LoVo (cell line): Measurements from ENCODE around the gene FAM210A.

Source experiments
- DNase-seq: peaks from one replicate; pipeline ENCODE4 v3.0.0-alpha.2; 2016; ENCODE audit warnings: low spot score

FAM210A gene

DNA sequence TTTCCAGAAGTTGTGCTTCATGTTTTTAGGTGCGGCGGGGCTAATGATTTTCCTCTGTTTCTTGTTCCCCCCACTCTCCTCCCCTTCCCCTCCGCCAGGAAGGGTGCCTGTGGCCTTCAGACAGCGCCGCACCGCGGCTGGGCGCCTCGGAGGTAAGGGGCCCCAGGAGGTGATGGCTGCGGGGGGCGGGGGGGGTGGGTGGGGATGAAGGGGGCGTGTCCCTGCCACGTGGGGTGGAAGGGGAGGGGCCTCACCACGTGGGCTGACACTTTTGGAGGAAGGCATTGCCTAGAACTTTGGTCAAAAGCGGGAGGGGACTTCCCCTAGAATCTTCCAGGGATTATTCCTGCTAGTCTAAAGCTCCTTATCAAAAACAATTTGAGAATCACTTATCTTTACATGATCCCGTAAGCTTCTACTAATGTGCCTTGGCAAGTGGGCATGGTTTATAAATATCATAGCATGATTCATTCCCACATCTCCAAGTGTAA is 83.1 kb downstream of the FAM210A start:
- DNase-seq: no peak

DNA sequence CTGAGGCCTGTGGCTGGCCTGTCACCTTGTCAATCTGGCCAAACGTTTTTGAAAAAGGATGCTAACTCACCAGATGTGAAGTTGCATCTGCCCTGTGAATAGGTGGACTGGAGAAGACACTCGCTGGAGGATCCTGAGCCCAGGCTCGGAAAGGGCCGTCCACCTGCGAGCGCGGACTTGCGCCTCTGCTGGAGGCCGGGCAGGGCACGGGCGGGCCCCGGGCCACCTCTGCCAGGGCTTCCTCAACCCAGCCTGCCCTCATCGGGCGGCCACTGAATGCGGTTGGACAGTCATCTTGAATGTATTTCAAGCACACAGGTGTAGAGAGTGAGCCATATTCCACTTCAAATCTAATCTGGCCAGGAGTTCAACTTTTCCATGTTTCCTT is 83.9 kb downstream of the FAM210A start:
- DNase-seq: no peak

DNA sequence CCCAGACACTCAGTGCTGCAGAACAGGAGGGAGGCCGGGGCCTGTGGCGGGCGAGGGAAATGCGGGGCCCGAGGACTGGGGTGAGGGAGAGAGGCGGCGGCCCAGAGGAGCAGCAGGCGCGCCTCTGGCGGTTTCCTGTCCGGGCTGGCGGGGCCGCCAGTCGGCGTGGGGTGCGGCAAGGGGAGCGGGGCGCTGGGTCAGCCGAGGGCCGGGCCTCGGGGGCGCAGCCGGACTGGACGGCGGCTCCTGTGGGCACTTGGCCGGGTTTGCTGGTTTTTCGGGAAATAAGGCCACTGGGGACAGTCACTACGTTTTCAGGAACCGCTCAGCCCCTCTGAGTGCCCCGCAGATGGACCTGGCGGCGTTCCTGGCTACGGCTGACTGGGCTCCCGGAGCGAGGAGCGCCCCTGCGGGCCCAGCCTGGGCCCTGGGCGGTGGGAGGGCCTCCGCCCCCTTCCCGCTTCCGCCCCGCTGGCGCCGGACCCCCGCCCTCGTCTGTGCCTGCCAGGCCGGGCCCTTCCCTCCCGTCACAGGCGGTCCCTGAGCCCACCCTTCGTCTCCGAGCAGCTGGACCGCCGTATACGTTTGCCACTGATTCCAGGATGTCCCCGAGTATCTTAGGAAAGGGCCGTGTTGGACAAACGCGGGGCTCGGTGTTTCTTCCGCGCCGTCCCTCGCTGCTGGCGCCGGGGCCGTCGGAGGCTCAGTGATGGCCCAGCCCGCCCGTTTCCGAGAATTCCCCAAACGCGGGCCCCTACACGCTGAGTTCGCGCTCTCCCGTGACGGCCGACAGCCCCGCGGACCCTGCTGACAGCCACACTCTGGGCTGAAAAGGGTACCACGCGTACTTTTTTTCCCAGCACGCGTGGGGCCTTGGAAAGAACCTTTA is 84.6 kb downstream of the FAM210A start:
- DNase-seq: no peak

DNA sequence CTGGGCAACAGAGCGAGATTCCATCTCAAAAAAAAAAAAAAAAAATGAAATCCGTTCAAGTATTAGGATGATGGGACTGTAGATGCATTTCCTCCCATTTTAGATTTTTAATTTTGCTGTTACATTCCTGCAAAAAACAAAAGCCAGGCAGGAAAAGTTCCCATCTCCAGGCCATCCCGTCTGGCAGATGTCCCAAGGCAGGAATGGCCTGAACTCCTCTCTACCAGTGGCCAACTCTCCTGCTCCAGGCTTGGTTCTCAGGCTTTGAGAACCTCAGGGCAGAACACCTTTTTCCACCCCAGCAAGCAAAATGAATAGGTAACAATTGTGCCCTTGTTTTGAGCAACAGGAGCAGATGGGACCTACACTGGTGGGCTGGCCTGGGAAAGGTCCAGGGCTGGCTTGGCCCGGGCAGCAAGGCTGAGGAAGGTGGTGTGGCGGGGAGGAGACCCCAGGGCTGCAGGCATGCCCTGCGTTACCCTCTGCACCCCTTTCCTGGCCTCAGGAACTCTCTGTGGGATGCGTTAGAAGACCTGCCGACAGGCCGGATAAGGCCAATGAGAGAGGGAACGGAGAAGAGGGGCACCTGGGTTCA is 86.0 kb downstream of the FAM210A start:
- DNase-seq: no peak

DNA sequence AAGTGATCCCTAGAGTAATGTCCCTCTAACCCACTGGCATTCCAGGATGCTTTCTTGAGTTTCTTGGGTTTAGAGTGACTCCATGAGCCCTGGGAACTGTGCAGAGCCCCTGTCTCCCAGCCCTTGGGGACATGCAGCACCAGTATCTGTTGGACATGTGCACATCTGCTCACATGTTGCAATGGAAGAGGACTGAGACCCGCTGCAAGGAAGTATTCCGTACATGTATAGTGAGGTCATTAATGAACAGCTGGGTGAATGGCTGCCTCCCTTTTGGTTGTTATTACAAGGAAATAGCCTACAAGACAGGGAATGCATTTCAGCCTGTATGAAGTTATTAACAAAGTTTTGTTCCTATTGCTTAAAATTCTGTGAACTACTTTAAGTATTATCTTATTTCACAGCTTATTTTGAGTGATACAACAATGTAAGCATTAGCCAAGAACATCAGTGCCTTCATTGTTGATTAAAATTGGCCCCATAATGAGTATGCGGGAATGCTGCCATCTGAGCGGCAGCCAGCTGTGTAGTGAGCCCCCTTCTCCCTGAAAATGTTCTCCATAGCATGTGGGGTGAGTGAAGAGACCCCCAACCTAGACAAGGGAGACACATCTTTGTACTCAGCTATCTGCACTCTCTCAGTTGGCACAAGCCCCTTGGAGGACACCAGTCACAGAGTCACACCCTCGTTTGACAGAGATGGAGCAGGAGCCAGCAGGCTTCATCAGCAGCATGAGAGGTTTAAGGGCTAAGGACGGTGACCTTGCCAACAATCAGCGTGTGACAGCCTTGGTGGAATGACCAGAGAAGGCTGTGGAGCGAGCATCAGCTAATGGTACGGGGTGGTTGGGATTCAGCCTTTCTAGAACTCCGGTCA is 87.4 kb downstream of the FAM210A start:
- DNase-seq: no peak

DNA sequence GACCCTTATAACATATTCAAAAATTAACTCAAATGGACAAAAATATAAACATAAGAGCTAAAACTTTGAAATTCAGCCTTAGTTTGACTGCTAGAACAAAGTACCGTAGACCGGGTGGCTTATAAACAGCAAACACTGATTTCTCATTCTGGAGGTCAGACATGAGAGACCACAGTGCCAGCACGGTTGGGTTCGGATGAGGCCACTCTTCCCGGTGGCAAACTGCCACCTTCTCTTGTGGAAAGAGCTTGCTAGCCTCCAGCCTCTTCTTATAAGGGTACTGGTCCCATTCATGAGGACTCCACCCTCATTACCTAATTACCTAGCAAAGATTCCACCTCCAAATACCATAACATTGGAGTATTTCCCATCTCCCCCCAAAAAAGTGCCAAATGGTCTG is 91.3 kb downstream of the FAM210A start:
- no peak for DNase-seq

DNA sequence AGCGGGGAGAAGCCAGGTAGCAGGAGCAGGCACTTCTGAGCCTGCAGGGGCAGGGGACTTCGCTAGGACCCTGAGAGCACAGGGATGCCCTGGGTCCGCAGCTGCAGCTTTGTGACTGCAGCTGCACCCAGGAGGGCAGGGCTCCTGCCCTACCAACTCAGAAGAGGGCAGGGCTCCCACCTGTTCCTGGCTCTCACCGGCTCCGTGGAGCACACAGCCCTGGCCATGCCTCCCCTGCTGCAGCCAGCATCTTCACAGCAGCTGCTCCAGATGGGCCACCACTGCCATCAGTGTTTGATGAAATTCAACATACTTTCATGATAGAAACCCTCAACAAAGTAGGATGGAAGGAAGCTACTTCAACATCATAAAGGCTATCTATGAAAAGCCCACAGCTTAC is 92.7 kb downstream of the FAM210A start:
- no peak for DNase-seq

DNA sequence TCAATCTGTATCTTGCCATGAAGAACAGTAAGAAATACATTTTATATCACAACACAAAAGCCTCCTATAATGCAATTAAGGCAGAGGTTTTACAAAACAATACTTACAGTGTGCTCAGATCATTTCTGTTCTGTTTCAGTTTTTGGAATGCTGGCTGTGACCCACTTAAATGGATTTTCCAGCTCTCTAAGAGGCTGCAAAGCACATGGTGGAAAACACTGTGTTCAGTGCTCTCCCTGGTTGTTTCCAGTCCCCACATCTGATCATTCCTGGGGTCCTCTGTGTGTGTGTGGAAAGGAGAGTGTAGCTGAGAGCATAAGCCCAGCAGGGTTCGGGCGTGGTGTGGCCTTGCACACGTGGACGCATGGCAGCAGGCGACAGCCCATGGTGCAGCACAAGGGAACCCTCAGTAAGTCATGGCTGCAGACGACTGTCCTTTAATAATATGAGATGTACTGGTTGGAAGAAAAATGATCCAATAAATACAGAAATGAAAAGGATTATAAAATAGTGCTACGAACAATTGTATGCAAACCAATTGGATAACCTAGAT is 95.6 kb downstream of the FAM210A start:
- DNase-seq: no peak

DNA sequence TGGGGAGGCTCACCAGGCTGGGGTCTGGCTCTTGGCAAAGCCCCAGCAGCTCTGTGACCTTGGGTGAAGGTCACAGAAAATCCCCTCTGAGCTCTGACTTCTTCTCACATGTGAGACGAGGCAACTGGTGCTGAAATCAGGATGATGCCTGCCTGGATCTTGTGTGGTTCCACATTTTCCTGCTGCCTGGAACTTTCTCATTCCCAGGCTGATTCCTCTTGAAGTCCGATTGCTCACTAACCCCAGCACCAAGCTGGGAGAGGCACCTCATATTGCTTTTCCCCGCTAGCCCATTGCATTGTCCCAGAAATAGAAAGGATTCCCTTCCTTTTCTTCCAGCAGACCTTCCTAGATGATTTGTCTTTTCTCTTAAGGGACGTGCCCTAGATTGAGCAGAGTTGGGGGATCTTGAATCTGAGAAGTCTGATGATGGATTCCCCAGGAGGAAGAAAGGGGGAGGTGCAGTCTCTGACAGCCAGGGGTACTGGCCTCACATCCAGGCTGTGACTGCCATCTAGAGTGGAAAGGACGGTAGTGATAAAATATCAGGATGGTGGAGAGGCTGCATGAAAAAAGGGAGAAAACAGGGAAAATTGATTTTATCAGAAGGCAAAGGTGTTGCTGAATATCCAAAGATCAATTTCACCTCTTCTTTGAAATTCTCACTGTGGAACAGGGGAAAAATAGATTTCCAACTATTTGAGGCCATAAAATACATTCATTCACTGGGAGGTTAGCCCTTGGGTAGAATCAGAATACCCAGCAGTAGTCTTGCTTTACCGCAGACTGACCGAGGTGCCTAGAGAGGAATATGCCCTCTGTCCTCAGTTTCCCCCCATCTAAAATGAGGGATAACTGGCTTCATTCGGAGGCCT is 96.3 kb downstream of the FAM210A start:
- DNase-seq: peak; percentile 32

DNA sequence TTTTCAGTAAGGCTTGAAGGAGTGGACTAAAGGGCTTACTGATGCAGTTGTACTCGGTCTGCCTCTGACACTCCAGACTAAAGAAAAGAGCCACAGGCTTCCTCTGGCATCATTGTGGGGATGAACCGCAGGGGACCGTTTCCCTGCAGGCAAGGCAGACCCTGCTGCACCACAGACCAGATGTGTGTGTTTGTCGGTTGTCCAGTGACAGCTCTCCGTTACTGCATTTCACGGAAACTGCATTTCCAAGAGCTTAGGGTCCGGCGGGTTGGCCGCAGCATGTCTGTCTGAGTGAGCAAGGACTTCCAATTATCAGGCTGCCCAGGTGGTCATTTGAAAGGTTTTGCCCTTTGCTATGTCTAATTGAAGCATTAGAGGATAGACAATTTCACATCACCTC is 98.1 kb downstream of the FAM210A start:
- DNase-seq: no peak

DNA sequence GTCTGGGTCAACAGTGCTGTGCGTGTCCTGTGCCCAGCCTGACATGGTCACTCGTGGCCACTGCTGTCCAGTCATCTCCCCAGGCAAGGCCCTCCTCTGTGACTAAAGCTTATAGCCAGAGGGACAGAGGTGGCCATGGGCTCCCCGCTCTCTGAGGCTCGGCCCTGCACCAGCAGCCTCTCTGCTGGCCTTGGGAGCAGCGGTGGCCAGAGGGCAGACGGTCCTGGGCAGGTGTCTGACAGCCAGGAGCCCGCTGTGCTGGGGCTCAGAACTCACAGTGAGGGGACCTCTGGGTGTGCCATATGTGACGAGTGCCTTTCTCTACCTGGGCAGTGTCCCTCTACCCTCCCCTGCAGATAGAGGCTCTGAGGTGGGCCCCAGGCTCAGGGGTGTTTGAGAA is 98.7 kb downstream of the FAM210A start:
- DNase-seq: no peak

DNA sequence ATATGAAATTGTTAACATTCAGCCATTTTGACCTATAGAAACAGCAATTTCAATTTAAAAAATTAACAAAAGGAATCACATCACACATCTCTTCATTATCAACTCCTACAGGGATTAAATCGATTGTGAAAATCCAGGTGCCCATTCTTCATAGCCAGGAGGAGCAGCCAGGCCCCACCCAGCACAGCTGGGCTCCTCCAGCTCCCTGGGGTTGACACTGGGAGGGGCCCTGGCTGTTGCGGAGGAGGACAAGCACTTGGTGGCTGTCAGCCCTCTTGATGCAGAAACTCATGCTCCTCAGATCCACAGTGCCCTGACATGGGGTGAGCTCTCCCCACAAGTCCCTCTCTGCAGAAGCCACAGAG is 99.8 kb downstream of the FAM210A start:
- DNase-seq: no peak

DNA sequence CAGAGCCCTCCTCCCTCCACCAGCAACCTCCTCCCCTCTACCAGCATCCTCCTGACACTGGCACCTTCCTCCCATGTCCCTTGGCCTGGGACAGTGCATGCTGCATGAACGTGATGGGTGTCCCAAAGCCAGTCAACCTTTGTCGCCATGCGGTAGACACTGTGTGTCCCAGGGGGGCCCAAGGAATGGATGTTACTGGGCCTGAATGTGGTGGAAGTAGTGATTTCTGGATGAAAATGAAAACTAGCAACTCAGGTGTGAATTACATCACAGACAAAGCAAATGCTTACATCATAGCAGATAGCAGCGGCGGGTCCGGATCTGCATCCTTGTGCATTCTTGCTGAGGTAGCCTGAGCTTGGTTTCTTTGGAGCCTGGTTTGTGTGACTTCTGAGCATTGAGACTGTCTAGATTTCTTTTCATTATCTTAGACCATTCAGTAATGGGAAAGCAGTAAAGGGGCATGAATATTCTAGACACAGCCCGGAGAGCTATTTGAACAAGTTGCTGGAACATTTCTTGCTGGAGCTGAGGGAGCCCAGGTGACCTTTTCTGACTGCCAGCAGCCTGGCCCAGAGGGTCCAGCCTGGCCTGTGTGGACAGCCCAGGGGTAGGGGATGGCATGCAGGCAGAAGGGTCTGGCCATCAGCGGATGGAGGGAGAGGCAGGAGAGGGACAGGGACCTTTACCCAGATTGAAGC is 100.4 kb downstream of the FAM210A start:
- DNase-seq: no peak

DNA sequence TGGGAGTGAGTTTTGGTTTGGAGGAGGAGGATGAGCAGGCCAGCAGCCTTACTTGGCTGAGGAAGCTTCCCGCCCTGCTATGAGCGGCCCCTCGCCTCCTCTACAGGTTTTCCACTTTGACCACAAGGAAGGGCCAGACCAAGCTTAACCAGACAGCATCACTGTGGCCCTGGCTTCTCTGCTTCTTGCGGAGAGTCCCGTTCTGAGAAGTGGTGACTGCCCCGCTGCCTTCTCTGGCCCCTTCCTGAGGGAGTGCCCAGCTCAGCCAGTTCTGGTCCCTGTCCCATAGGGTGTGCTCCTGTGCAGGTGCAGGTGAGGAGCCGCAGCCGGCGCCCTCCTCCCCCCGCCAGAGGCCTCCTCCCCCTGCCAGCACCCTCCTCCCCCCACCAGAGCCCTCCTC is 101.0 kb downstream of the FAM210A start:
- DNase-seq: no peak

DNA sequence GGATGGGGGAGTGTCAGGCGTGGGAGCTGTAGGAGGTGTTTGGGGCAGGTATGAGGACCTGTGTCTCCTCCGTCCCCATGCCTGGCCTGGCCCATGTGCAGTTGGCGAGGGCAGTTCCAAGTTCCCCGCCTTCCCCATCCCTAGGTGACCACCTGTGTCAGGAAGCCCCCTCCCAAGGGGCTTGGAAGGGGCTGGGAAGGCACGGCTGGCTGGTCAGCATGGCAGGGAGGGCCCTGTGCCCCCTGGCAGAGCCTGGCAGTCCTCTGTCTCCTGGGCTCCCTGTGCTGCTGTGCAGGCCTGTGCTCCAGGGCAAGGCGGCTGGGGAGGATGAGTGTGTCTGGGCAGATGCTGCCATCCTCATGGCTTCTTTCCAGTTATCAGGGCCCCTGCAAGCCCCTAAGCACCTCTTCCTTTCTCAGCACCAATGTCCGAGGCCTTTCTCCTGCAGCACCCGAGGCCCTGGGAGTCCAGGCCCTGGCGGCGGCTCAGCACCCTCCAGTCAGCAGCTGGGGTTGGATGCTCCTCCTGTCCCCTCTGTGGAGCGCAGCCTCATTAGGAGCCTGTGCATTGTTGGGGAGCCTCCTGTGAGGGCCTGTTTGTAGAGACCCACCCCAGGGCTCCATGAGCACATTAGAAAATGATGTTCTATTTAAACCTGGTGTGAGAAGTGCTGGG is 101.7 kb downstream of the FAM210A start:
- DNase-seq: no peak

DNA sequence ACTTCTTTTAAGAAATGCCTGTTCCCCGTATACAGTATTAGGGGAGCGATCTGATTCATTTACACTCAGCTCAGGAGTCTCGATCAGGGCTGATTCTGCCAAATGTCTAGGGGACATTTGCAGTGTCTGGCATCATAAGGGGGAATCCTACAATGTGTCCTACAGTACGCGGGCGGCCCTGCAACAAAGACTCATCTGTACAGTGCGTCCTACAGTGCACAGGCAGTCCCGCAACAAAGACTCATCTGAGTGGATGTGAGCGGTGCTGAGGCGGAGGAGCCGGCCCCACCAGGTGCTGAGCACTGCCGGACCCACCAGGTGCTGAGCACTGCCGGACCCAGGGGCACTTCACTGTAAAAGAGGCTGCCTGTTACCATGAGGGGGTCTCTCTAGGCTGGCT is 102.5 kb downstream of the FAM210A start:
- DNase-seq: no peak

DNA sequence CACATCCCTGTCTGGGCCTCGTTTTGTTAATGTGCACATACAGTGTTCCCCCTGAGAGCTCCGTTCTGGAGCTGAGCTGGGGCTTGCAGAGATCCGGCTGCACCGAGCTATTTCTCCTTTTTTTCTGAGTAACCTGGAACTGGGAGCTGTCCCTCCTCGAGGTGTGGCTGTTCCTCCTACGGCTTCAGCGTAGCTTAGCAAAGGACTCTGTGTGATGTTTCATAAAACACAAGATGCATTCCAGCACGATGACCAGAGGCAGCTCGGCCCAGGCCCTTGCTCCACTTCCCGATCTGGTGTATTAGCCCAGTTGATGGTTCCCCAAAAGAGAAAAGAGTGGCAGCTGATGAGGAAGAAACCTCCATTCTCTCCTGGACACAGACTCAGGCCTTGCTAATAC is 103.0 kb downstream of the FAM210A start:
- DNase-seq: no peak

DNA sequence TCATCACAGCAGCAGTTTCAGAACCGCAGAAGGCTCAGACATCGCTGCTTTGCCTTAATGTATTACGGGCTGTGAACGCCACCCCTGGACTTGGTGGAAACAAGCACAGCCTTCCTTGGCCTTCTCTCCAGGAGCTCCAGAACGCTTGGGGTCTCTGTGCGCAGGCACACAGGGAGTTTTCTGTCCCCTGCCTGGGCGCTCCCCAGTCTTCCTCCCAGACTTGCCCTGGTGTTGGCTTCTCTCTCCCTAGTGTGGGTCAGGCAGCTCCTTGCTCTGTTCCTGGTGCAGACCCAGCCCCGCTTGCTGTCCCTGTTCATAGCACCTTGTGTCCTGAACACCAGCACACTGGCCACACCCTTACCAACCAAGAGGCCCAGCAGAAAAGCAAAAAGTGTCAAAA is 103.6 kb downstream of the FAM210A start:
- DNase-seq: no peak

DNA sequence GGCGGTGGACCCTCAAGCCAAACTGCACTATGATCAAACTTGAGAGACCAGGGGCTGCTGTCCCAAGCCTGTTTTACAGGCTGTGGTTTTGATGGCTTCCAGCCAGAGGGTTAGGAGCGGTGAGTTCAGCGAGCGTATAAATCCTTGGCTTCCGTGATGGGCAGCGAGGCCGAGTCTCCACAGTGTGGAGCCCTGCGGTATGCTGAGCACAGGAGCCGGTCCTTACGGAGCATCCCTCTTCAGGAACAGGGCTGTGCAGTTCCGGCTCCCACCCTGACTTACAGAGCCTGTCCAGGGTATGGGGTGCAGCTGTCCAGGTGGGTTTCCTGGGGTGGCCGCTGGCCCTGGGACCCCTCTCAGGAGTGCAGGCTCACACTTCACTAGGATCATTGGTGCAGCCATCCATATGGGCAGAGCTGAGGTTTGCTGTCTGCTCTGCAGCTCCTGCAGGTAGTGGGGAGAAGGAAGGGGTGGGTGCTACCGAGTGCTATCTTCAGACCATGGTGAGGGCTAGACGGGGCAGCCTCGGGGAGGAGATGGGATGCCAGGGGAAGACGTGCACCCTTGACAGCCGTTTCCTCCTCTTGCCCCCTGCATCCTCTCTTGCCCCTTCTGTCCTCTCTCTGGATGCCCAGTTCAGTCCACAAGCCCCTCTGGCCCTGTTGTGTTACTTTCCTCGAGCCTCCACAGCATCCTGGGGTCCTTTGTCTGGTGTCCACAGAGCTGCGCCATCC is 104.3 kb downstream of the FAM210A start:
- DNase-seq: no peak

DNA sequence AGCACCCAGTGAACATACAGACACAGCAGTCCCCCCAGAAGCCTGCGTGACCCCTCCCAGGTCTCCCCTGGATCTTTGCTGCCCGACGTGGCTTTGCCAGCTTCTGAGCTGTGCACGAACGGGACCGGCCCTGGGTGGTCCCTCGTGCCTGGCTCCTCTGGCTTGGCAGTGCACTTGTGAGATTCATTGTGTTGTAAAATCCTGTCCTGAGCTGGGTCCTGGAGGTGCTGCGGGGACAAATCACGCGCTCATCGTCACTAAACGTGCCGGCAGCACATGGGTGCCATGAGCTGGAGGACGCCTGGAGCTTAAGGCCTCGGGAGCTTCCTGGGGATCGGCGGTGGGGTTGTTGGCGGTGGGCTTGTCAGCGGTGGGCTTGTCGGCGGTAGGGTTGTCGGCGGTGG is 104.9 kb downstream of the FAM210A start:
- DNase-seq: no peak
